ENCODE data around the gene ZFP36L1.

GRCh38 chr14:68808696-68809480 lies 16.0 kb upstream of the ZFP36L1 start:
- TF ChIP-seq FOXP2 (optimal IDR thresholded peaks at IDR 0.05; ENCODE audit: control extremely low read depth, extremely low read length, insufficient read depth) (no peak), POLR2AphosphoS5 (IDR thresholded peaks at IDR 0.05; ENCODE audit: borderline replicate concordance, low read depth, low read length) (no peak)

All from SK-N-MC (cell line).